ENCODE measurements around the gene ARIH2. TPM values are rescaled to one million over a fixed set of nuclear protein-coding genes. Genes with fewer than 3 reads are reported as not detected.

ARIH2 gene
- total and polyA plus RNA-seq, 2 donors (not counting 3 experiments of a cell fraction or from before 2014, with no cell fraction given), result 59.7 to 85.5 TPM

DNA sequence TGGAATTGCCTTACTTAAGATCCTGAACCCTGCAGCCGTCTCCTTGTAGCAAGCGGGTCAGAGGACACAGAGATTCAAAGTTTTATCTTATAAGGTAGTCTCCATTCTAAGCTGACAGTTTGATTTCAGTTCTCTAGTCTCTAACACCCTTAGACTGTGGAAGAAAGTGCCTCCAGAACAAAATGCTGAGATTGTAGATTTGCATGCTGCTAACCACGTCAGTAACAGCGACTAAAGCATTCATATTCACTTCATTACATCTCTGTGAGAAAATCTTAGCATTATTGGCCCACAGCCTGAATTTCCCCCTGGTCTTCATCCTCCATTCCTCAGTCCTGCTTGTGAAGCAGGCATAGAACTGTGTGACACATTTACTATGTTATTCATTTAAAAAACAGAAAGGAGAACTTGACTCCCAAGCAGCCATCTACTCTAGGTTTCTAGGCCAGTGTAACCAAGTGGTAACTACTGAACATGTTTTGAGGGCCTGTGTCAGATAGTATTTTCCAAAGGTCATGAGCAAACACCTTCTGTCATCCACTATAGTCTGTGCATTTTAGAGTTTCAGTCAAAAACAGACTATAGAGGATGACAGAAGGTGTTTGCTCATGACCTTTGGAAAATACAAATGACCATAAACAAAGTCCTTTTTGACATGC is 27.4 kb downstream of the ARIH2 start:
- no peak for DNase-seq (ENCODE audit: low read depth, low spot score)
- H3K36me3 ChIP-seq (ENCODE audit: control insufficient read depth in 2 of 2, extremely low read depth in 1 of 2, insufficient read depth in 2 of 2, low read length in 2 of 2), result peaks cover 0 to 2% of the 10 kb centered on the region in 2 experiments
- H2AFZ ChIP-seq (ENCODE audit: low read depth, low read length), result no peak overlapping the region
- no peak for FAIRE-seq
- no peaks in the 10 kb centered on the region for H3K9me1 ChIP-seq (replicated peaks; ENCODE audit: control insufficient read depth, extremely low read depth, insufficient read depth, low read length)
- H3K4me1 ChIP-seq (ENCODE audit: control insufficient read depth, extremely low read depth, insufficient read depth, low read length), result no peaks in the 10 kb centered on the region
- H4K20me1 ChIP-seq (replicated peaks; ENCODE audit: control insufficient read depth, extremely low read depth, insufficient read depth, low read length), result no peaks in the 10 kb centered on the region
- no peaks in the 10 kb centered on the region for H3K27me3 ChIP-seq (ENCODE audit: control insufficient read depth in 2 of 2, insufficient read depth in 2 of 2, low read length in 2 of 2)
- no peak overlapping the region for H3K4me2 ChIP-seq (ENCODE audit: insufficient read depth, low read length)
- TF ChIP-seq FOS (IDR thresholded peaks at IDR 0.05; ENCODE audit: borderline replicate concordance, insufficient read depth, low read length), result no peak
- no peak for TF ChIP-seq JUN (IDR thresholded peaks at IDR 0.05; ENCODE audit: borderline replicate concordance, insufficient read depth, insufficient read length, low read depth)
- no peak for TF ChIP-seq EZH2 (IDR thresholded peaks at IDR 0.05; ENCODE audit: borderline replicate concordance, low read depth, low read length, severe bottlenecking)
- no peak for TF ChIP-seq MYC (IDR thresholded peaks at IDR 0.05; ENCODE audit: low read depth, low read length)
- TF ChIP-seq POLR2A (IDR thresholded peaks at IDR 0.05; ENCODE audit: low read depth, low read length), result no peak
- TF ChIP-seq, protein P1, sequence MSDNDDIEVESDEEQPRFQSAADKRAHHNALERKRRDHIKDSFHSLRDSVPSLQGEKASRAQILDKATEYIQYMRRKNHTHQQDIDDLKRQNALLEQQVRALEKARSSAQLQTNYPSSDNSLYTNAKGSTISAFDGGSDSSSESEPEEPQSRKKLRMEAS (IDR thresholded peaks at IDR 0.05; ENCODE audit: insufficient read depth, insufficient read length), result no peak
- TF ChIP-seq, protein P2, sequence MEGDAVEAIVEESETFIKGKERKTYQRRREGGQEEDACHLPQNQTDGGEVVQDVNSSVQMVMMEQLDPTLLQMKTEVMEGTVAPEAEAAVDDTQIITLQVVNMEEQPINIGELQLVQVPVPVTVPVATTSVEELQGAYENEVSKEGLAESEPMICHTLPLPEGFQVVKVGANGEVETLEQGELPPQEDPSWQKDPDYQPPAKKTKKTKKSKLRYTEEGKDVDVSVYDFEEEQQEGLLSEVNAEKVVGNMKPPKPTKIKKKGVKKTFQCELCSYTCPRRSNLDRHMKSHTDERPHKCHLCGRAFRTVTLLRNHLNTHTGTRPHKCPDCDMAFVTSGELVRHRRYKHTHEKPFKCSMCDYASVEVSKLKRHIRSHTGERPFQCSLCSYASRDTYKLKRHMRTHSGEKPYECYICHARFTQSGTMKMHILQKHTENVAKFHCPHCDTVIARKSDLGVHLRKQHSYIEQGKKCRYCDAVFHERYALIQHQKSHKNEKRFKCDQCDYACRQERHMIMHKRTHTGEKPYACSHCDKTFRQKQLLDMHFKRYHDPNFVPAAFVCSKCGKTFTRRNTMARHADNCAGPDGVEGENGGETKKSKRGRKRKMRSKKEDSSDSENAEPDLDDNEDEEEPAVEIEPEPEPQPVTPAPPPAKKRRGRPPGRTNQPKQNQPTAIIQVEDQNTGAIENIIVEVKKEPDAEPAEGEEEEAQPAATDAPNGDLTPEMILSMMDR (IDR thresholded peaks at IDR 0.05; ENCODE audit: extremely low read depth in 1 of 2, insufficient read depth in 1 of 2, low read depth in 1 of 2, low read length in 2 of 2), result no peak
- TF ChIP-seq GATA2 (IDR thresholded peaks at IDR 0.05; ENCODE audit: insufficient read depth, insufficient read length, low read depth, low read length), result no peak
- no peak for TF ChIP-seq POLR2AphosphoS5 (IDR thresholded peaks at IDR 0.05; ENCODE audit: insufficient read depth, low read depth, low read length)
- ChIA-PET CTCF (interaction anchor here (1.5 to 1.7 kb wide), 2 partner anchors 13 to 17 kb away, joined by 4 read pairs; no protein-coding TSS in a partner anchor), POLR2A (no interaction called here)
- intact Hi-C loops (cut with micrococcal nuclease), result no loop called here
- H3K79me2 ChIP-seq (ENCODE audit: control insufficient read depth, insufficient read depth, low read length), result peaks cover 39% of the 10 kb centered on the region
- no peak overlapping the region for H3K4me3 ChIP-seq (replicated peaks in 1 of 3; ENCODE audit: insufficient read depth in 1 of 3, low read depth in 1 of 3, low read length in 3 of 3)
- dilution Hi-C loops (cut with MboI; ENCODE audit: extremely low pct_ligation_motif_present, low sequenced_read_pairs), result no loop called here
- BruUV-seq (replicated peaks), result no TSS peak
- H3K9me3 ChIP-seq (replicated peaks; ENCODE audit: control insufficient read depth, insufficient read depth, low read length), result no peaks in the 10 kb centered on the region
- no peak overlapping the region for H3K9ac ChIP-seq (replicated peaks; ENCODE audit: extremely low read depth, insufficient read depth, low read length)
- no peak overlapping the region for H3K27ac ChIP-seq (ENCODE audit: insufficient read depth, low read depth, low read length)

Measured in endothelial cell of umbilical vein (primary cell).